Stimulated activated CD4-positive, alpha-beta T cell treated with anti-CD3 and anti-CD28 coated beads, TNF-alpha, amount 100 ng/mL, for 24 hours (primary cell): Measurements from ENCODE around the gene ACADM.
"Not testable (repeated sequence)": the region's sequence is repeated elsewhere in the genome, so short reads cannot be mapped to it uniquely, and the experiment has no call there.

Experiments used
- DNase-seq, 3 experiments: peaks; one replicate each; pipeline ENCODE4 v3.0.0-alpha.2; 2020; ENCODE audit warnings: low read depth in 3 of 3

Gene ACADM

DNA sequence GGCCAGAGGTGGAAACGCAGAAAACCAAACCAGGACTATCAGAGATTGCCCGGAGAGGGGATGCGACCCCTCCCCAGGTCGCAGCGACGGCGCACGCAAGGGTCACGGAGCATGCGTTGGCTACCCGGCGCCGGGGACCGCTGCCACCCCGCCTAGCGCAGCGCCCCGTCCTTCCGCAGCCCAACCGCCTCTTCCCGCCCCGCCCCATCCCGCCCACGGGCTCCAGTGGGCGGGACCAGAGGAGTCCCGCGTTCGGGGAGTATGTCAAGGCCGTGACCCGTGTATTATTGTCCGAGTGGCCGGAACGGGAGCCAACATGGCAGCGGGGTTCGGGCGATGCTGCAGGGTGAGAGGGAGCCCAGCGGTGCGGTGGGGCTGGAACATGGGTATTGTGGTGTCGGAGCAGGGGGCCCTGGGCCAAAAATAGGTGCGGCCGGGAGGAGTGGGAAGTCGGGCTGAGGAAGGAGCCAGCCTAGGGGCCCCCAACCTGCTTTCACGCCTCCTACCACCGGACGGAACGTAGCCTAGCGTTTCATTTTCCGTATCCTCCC is at the start of gene ACADM:
Gene ACADM (plus strand): TSS at position 238 of the 551 bp plus-strand sequence. CDS start 79 bp downstream, at position 317.
- DNase-seq: peak; percentile 63 to 89 (median 80)

DNA sequence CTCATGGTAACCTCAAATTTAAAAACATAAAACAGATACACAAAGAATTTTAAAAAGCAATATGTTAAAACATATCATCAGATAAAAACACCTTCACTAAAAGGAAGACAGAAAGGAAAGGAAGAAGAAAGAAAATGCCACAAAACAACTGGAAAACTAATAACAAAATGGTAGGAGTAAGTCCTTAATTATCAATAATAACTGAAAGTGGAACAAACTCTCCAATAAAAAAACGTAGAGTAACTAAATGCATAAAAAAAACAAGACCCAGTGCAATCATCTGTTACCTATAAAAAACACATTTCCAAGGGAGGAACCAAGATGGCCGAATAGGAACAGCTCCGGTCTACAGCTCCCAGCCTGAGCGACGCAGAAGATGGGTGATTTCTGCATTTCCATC is 47.1 kb upstream of the ACADM start:
- no peak for DNase-seq

DNA sequence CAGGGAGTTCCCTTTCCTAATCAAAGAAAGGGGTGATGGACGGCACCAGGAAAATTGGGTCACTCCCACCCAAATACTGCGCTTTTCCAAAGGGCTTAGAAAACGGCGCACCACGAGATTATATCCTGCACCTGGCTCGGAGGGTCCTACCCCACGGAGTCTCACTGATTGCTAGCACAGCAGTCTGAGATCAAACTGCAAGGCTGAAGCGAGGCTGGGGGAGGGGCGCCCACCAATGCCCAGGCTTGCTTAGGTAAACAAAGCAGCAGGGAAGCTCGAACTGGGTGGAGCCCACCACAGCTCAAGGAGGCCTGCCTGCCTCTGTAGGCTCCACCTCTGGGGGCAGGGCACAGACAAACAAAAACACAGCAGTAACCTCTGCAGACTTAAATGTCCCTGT is 46.5 kb upstream of the ACADM start:
- DNase-seq: not testable (repeated sequence)

DNA sequence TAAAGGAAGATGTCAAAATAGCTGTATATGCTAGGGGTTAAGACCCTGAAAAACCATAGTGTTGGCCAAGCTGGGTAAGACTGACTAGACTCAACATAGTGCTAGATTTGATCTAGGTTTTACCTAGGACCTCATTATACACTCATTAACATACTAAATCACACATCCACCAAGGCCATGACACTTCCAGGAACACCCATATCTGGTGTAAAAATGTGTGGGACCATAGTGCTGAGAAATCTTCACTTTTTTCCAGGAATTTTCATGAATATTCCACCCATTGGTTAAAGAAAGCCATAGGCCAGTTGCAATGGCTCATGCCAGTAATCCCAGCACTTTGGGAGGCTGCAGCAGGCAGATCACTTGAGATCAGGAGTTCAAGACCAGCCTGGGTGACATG is 34.0 kb upstream of the ACADM start:
- DNase-seq: no peak

DNA sequence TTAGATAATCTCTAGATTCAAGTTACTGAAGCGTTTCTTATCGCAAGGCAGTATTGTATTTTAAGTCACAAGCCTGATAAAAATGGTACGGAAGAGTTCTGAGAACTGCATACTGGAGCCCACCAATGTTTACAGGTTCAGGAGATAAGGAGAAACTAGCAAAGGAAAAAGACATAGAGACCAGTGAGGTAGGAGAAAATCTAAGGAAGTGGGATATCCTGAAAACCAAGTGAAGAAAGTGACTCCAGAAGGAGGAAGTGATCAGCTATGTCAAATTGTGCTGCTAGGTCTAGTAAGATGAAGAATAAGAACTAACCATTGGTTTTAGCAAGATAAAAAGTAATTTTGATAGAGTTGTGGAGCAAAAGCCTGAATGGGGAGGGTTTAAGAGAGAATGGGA is 31.0 kb upstream of the ACADM start:
- DNase-seq: no peak

GRCh38 chr1:75696000-75696399 is 28.5 kb upstream of the ACADM start:
- no peak for DNase-seq

- DNase-seq: no peak
These were observed 17.3 kb upstream of the ACADM start for GRCh38 chr1:75707191-75707590.

- DNase-seq: no peak
These were observed 15.6 kb upstream of the ACADM start for GRCh38 chr1:75708910-75709309.

- DNase-seq: no peak
These were observed 13.7 kb upstream of the ACADM start for GRCh38 chr1:75710832-75711231.

- no peak for DNase-seq
These were observed 12.7 kb upstream of the ACADM start for GRCh38 chr1:75711846-75712245.

DNA sequence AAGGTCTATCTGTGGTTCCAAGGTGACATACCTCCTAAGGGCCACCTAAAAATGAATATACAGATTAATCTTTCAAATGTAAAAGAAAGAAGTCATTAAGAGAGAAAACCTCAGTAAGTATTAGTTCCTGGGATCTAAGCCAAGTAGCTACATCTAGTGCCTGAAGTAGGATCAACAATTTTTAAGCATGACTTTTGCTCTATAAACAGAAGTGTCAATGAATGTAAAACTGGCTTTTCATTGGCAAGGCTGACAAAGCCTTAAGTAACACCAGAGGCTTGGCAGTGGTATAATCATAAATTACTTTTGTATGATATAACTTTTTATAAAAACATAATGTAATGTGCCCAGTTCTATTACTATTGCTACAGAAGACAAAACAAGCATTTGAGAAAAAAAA is 12.2 kb upstream of the ACADM start:
- no peak for DNase-seq

DNA sequence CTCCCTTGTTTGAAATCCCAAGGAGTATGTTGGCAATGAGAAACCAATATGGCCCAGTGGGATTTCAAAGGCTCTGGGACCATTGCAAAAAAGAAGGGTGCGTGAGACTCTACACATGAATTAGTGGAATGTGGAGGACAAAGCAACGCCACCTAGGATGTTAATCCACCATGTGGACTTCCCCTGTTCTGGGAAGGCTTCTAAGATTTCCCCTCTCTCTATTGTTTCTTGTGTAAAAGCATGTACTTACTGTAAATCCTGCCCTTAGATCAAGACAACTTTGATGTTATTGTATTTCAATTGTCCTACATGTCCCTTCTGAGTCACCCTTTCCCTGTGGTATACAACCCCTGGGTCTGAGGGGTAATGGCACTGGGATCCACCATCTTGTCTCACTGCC is 4.7 kb upstream of the ACADM start:
- DNase-seq: no peak

- no peak for DNase-seq
These were observed 4.2 kb upstream of the ACADM start for GRCh38 chr1:75720325-75720724.

DNA sequence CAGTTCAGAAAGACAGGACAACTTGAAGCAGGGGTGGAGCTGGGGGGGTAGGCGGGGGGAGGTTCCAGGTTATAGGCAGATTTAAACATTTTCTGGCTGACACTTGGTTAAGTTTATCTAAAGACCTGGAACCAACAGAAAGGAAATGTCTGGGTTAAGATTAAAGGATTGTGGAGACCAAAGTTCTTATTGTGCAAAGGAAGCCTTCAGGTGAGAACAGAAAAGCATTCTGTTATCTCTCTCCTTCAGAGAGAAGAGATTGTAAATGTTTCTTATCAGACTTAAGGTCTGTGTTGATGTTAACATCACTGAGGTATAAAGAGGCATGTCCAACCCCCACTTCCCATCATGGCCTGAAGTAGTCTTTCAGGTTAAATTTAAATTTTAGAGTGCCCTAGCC is 3.7 kb upstream of the ACADM start:
- DNase-seq: no peak

GRCh38 chr1:75722246-75722645 is 2.3 kb upstream of the ACADM start:
- not testable (repeated sequence) for DNase-seq

DNA sequence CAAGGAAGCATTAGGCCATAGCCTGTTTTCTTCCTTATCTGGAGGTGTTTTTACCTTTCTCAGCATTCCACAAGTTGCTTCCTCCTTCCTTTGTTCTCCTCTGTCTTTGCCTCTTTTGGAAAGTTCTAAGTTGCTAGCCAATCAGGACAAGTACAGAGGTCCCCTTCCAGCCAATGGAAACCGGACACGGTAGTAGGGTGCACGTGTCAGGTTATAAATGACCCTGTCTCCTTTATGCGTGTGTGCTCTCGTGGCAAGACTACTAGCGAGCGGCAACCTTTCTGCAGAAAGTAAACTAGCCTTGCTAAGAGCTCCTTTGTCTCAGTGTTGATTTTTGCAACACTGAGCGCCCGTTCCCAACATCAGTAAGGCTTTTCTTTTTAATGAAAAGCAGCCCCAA is 1.5 kb upstream of the ACADM start:
- DNase-seq: no peak

- peak; percentile 46 to 69 (median 51) for DNase-seq
These were observed 479 bp upstream of the ACADM start for GRCh38 chr1:75723989-75724471.

DNA sequence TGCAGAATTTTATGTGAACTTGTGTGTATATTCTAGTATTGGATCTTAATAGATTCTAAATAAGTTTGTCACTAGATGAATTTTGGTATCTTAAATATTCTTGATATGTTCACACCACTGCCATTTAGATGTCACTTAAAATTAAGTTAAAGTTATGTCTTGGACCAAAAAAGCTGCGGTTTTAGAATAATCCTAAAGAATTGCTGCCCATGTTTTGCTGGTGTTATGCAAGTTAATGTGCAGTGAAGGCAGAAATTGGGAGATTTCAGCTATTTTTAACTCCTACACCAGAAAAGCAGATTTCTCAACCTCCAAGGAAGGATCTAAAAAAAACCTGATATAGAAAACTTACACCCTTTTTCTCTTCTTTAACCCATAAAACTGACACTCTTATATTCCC is 757 bp downstream of the ACADM start:
- DNase-seq: no peak

GRCh38 chr1:75725861-75726361 is 1.4 kb downstream of the ACADM start:
- DNase-seq: no peak

DNA sequence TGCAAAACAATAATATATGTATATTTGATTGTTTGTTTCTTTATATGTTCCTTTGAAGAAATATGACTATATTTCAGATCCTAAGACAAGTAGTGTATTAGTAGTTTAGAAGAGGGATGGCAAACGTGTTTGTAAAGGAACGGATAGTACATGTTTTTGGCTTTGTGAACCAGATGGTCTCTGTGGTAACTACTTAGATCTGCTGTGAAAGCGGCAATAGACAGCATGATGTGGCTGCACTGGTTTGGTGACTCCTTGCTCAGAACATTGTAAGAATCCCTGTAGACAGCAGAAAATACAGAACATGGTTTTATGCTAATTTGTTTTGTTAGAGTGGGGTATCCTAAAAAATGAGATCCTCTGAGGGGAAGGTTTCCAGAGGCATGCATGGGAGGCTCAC is 3.1 kb downstream of the ACADM start:
- DNase-seq: no peak

DNA sequence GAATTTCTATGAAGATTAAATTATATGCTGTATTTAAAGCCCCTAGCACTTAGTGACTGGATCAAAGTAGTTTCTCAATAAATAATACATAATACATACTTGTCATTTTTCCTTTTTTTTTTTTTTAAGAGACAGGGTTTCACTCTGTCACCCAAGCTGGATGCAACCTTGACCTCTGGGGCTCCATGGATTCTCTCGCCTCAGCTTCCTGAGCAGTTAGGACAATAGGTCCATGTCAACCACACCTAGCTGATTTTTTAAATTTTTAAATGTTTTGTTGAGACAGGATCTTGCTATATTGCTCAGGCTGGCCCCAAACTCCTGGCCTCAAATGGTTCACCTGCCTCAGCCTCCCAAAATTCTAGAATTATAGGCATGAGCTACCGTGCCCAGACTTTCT is 5.9 kb downstream of the ACADM start:
- no peak for DNase-seq

- DNase-seq: no peak
These were observed 7.4 kb downstream of the ACADM start for GRCh38 chr1:75731881-75732280.

- DNase-seq: no peak
These were observed 8.2 kb downstream of the ACADM start for GRCh38 chr1:75732703-75733102.

GRCh38 chr1:75733661-75734060 is 9.2 kb downstream of the ACADM start:
- DNase-seq: no peak
